GM19467 (cell line): Measurements from ENCODE around the gene IL4R.
"Not testable (repeated sequence)": the region's sequence is repeated elsewhere in the genome, so short reads cannot be mapped to it uniquely, and the experiment has no call there.

ENCODE experiments used
- ATAC-seq: cut with Tn5 transposase; IDR thresholded peaks from one replicate; pipeline ENCODE4 v1.9.1; 2021; ENCODE audit warnings: mild to moderate bottlenecking, moderate library complexity; ENCODE audit not compliant: unreplicated experiment

Gene IL4R

GRCh38 chr16:27327586-27327915 is 13.8 kb downstream of the IL4R start:
- ATAC-seq, result no peak

DNA sequence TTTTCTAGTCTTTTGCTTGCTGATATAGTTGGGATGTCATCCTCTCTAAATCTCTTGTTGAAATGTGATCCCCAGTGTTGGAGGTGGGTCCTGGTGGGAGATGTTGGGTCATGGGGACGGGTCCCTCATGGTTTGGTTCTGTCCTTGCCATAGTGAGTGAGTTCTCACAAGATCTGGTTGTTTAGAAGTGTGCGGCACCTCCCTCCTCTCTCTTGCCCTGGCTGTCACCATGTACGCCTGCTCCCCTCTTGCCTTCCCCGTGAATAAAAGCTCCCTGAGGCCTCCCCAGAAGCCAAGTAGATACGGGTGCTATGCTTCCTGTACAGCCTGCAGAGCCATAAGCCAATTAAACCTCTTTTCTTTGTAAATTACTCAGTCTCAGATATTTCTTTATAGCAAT is 15.2 kb downstream of the IL4R start:
- no peak for ATAC-seq

DNA sequence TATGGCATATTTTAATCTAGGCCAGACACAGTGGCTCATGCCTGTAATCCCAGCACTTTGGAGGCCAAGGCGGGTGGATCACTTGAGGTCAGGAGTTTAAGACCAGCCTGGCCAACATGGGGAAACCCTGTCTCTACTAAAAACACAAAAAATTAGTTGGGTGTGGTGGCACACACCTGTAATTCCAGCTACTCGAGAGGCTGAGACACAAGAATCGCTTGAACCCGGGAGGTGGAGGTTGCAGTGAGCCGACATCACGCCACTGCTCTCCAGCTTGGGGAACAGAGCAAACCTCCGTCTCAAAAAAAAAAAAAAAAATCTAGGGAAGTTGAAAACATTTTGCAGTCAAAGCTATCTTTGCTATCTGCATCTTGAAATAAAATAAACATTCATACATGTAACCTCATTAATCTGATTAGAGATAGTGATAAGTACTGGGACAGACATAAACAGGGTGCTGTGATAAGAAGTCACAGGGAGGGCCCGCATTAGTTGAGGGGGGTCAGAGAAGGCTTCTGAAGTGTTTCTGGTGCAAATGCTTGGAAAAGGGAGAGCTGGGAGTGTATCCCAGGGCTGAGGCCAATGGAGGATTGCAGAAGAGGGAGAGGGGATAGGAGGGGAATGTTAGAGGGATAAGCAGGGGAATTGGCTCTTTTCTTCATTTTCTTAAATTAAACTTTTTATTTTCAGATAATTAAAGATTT is 15.8 kb downstream of the IL4R start:
- ATAC-seq, result not testable (repeated sequence)

DNA sequence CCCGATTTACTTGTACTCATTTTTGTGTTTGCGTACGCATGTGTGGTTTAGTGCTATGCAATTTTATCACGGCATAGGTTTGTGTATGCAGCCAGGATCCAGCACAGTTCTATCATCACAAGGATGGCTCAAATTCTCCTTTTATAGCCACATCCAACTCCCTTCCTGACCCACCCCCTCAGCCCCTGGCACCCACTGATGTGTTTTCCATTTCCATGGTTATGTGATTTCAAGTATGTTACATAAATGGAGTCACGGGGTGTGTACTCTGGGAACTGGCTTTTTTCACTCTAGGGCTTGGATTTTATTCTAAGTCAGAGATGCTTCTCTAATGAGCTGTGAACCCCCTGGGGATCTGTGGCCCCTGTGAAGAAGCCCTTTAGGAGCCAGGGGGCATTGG is 16.8 kb downstream of the IL4R start:
- ATAC-seq, result no peak

DNA sequence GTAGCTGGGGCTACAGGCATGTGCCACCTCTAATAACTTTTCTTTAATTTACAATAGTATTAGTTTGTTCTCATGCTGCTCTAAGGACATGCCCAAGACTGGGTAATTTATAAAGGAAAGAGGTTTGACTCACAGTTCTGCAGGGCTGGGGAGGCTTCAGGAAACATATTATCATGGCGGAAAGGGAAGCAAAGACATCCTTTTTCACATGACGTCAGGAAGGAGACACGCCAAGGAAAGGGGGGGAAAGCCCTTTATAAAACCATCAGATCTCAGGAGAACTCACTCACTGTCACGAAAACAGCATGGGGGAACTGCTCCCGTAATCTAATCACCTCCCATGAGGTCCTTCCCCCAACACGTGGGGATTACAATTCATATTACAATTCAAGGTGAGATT is 18.3 kb downstream of the IL4R start:
- ATAC-seq, result no peak

GRCh38 chr16:27333104-27333503 is 19.3 kb downstream of the IL4R start:
- no peak for ATAC-seq

DNA sequence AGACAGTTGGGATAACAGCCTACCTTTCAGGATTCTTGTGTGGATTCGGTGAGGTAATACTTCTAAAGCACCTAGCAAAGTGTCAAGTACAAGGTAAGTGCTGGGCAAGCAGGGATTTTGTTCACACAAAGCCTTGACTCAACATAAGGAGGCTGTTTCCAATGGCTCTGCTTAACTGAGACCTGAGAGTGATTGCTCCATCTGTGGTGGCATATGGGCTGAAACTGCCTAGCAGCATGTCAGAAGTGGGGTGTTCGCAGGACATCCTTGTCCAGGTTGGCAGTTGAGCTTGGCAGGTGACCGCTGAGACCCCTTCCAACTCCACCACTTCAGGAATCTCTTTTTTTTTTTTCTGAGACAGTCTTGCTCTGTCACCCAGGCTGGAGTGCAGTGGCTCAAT is 19.8 kb downstream of the IL4R start:
- no peak for ATAC-seq

GRCh38 chr16:27334192-27334764 is 20.5 kb downstream of the IL4R start:
- ATAC-seq, result no peak

GRCh38 chr16:27334838-27335237 is 21.1 kb downstream of the IL4R start:
- no peak for ATAC-seq

- ATAC-seq, result no peak
Observed at GRCh38 chr16:27335349-27336053, 21.7 kb downstream of the IL4R start.

DNA sequence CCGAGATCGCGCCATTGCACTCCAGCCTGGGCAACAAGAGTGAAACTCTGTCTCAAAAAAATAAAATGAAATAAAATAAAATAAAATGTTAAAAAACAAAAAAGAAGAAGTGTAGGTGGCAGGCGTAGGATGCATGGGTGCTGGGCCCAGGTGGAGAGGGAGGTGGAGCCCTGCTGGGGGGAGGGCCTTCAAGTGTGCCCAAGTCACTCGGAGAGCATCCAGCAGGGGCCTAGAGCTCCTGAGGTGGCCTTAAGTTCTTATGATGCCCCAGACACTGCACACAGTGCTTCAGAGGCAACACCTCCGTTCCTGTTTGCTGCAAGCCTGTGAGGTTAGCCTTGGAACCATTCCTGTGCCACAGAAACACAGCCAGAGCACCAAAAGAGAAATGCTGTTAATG is 23.2 kb downstream of the IL4R start:
- no peak for ATAC-seq

DNA sequence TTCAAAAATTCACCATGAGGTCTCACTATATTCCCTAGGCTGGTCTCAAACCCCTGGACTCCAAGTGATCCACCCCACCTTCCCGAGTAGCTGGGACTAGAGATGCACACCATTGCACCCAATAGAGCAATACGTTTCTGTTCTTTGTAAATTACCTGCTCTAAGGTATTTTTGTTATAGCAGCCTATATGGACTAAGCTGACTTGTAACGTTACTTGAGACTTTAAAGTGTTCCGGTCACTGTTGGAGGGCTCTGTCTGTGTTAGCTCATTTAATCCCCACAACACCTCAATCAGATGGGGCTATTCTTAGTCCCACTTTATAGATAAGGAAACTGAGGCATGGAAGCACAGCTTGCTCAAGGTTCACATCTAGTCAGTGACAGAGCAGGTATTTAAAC is 25.4 kb downstream of the IL4R start:
- no peak for ATAC-seq

DNA sequence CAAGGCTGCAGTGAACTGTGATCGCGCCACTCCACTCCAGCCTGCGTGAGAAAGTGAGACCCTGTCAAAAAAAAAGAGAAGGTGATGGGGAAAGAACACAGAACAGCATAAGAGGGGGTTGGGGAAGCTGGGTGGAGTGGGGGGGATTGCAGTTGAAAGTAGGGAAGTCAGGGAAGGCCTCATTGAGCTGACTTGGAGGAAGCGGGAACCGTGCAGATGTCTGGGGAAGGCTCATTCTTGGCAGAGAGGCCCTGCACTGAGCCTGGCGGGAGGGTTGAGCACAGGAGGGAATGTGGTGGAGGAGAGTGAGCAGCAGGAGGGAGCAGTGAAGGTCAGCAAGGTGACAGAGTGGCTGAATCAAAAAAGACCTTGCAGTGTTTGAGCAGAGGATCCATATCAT is 26.9 kb downstream of the IL4R start:
- no peak for ATAC-seq

DNA sequence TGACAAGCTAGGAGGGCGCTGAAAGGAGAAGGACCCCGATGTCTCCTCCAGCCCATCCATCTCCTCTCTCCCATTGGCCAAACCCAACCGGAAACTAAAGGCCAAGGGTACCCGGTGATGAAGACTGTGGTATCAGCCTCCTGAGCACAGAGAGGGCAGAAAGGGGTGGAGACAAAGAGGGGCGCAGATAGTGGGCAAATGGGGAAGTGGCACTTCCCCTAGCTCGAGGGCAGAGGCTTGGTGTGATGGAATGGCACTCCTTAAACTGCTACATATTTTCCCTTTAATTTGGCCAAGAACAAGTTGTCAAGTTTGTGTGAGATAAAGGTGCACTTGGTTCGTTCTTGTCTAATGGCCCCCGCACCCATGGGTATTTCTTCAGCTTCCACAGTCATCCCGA is 27.8 kb downstream of the IL4R start:
- ATAC-seq, result no peak

DNA sequence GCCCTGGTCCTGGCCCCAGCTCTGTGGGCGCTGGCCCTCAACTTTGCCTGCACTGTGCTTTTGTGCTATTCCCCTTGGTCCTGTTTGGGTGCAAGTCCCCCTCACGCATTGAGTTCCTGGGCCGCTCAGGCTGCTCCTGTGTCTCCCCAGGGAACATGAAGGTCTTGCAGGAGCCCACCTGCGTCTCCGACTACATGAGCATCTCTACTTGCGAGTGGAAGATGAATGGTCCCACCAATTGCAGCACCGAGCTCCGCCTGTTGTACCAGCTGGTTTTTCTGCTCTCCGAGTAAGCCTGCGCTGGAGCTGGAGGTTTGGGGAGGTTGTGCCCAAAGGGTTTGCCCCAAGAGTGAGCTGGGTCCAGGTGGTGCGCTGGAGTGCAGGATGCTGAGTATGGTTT is 28.2 kb downstream of the IL4R start:
- ATAC-seq, result no peak

GRCh38 chr16:27344721-27345120 is 30.9 kb downstream of the IL4R start:
- no peak for ATAC-seq

- ATAC-seq, result no peak
Observed at GRCh38 chr16:27345201-27345600, 31.4 kb downstream of the IL4R start.

DNA sequence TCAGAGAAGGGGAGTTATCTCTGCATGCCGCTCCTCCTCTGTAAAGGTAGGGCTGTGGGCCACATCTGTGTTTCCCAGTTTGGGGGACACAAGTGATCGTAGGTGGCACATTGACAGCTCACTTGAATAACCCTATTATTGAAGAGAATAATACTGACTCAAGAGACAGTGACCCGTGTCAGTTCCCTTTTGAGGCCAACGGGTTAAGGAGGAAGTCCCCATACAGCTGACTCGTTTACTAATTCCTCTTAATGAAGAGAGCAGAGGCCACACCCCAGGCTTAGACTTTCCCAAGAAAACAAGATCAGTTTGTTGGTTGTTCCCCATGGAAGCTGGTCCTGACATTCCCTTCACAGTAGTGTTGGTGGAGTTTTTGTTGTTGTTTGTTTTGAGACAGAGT is 33.0 kb downstream of the IL4R start:
- ATAC-seq, result no peak

- no peak for ATAC-seq
Observed at GRCh38 chr16:27347930-27348685, 34.3 kb downstream of the IL4R start.

DNA sequence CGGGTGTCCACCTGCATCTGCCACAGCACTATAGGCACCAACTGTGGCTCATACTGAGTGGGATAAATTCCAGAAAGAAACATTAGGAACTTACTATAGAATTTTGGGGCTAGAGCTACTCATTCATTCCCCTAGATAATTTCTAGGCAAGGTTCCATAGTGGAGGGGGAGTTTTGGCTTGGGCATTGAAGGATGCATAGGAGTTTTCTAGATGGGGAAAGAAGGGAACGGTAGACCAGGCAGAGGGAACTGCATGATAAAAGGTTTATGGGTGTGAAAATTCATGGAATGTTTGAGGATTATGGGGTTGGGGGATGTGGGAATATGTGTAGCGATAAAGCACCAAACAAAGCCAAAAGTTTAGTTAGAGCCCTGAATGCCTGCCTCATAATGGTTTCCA is 35.5 kb downstream of the IL4R start:
- ATAC-seq, result no peak

DNA sequence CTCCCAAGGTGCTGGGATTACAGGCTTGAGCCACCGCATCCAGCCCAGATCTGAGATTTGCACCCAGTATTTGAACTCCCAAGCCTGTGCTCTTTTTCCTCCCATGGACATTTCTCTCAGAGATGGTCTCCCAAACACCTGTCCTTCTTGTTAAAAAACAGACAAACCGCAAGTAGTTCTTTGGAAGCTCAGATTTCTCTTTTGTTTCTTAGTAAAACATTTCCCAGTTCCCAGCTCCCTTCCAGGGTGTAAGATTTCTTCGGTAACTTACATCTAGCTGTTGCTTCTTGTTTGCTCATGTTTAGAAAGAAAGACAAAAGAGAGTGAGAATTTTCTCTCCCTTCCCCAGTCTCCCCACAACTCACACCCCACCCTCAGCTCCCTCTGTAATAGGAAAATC is 36.2 kb downstream of the IL4R start:
- no peak for ATAC-seq

DNA sequence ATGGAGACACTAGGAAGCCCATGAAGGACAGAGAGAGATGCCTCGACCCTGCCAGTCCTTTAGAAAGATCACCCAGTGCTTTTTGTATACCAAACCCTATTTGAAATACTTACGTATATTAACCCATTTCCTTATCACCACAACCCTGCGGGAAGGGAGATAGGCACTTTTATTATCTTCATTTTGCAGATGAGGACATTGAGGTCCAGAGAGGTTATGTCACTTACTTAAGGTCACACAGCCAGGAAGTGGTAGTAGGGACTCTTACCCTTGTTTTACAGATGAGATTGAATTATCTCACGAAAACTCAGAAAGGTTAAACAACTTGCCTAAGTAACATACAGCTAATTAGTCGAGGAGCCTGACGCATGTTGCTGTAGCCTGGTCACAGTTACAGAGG is 38.2 kb downstream of the IL4R start:
- ATAC-seq, result no peak
